Activated T-cell treated with anti-CD3 and anti-CD28 coated beads, Interleukin-2, amount 50 U/mL, for 4 hours (primary cell): Measurements from ENCODE around the gene CCL17. TPM values are rescaled to one million over a fixed set of nuclear protein-coding genes. Genes with fewer than 3 reads are reported as not detected.

Source experiments
- ATAC-seq, 2 donors: fragments of 200-7000 bp; cut with Tn5 transposase; one replicate each; pipeline ENCODE4 v1.10.0; 2021
- DNase-seq: peaks from one replicate; pipeline ENCODE4 v3.0.0-alpha.2; 2020
- H3K27me3 Mint-ChIP-seq: one replicate; pipeline ENCODE4 v1.8.0; 2021; ENCODE audit warnings: low read depth, mixed read lengths
- H3K36me3 Mint-ChIP-seq: one replicate; pipeline ENCODE4 v1.8.0; 2022; ENCODE audit warnings: mixed read lengths; ENCODE audit not compliant: insufficient read depth
- H3K4me1 Mint-ChIP-seq: one replicate; pipeline ENCODE4 v1.8.0; 2021; ENCODE audit warnings: low read depth, mixed read lengths
- H3K4me3 Mint-ChIP-seq: one replicate; pipeline ENCODE4 v1.8.0; 2021; ENCODE audit warnings: mild to moderate bottlenecking, moderate library complexity, mixed read lengths
- H3K9me3 Mint-ChIP-seq: one replicate; pipeline ENCODE4 v1.8.0; 2021; ENCODE audit warnings: mixed read lengths
- total RNA-seq, 3 donors: library from RNA; stranded (reverse); gene quantifications; one replicate each; pipeline ENCODE4 v1.2.1, GENCODE V29; 2021

The CCL17 gene
- 10 to 100 TPM; 11.0 to 41.5 (median 26.2) TPM for total RNA-seq

DNA sequence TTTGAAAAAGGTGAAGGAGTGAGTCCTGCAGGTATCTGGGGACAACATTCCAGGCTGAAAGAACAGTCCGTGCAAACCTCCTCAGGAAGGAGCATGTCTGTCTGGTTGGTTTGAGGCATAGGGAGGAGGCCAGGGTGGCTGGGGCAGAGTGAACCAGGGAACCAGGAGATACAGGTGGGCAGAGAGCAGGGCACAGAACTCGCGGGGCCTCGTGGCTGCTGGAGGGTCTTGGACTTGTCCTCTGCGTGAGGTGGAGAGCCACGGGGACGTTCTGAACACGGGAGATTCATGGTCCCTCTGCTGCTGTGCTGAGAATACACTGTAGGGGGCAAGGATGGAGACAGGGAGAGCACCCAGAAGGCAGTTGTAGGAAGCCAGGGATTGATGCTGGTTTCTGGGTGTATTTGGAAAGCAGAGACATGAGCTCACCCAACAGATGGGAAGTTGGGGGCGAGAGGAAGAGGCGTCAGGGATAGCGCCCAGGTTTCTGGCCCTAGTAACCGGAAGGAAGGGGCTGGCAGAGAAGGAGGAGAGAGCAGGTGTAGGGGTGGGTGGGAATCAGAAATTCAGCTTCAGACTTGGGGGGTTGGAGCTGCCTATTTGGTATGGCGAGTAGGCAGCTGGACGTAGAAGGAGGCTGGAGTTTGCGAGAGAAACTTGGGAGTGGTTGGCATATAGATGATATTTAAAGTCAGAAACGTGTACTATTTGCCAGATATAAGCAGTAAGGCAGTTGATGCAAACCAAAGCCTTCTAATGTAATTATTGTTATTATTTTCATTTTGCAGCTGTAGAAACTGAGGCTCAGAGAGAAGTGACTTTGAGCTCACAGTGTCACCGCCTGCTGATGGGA, at the start of gene CCL17:
Gene CCL17 (plus strand): TSS at position 803 of the 853 bp plus-strand sequence. CDS start 9,166 bp downstream, outside the sequence.
- H3K9me3 Mint-ChIP-seq, result no peaks in the 10 kb centered on the region
- H3K4me1 Mint-ChIP-seq, result no peaks in the 10 kb centered on the region
- H3K27me3 Mint-ChIP-seq, result peaks cover 2% of the 10 kb centered on the region
- no peaks in the 10 kb centered on the region for H3K36me3 Mint-ChIP-seq
- no peak for DNase-seq
- no peak within 1 kb of the TSS for H3K4me3 Mint-ChIP-seq
- no peak for ATAC-seq

DNA sequence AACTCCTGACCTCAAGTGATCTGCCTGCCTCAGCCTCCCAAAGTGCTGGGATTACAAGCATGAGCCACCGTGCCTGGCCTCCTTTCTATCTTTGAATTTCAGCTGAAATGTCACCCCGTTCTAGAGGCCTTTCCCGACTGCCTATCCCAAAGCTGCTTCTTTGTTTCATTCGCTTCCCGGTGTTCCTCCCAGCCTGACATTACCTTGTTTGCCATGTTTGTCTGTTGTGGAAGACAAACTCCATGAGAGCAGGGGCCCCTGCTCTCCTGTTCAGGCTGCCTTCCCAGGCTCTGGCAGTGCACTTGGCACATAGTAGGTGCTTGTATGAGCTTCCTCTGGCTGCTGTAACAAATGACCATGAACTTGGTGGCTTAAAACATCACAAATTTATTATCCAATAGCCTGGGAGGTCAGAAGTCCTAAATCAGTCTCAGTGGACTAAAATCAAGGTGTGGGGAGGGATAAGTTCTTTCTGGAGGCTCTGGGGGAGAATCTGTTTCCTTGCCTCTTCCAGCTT, 48.6 kb upstream of the CCL17 start:
- Mint-ChIP-seq H3K4me1 (peaks cover 2% of the 10 kb centered on the region), H3K4me3 (no peak overlapping the region), H3K27me3 (peaks cover 4% of the 10 kb centered on the region), H3K9me3 (no peaks in the 10 kb centered on the region), H3K36me3 (no peaks in the 10 kb centered on the region)
- DNase-seq (no peak), ATAC-seq (no peak)

DNA sequence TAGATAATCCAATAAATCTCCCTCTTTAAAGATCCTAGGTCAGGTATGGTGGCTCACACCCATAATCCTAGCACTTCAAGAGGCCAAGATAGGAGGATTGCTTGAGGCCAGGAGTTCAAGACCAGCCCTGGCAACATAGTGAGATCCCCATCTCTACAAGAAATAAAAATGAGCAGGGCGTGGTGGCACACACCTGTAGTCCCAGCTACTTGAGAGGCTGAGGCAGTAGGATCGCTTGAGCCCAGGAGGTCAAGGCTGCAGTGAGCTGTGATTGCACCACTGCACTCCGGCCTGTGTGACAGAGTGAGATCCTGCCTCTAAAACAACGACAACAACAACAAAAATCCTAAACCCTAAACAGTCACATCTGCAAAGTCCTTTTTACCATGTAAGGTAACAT, 48.0 kb upstream of the CCL17 start:
- Mint-ChIP-seq H3K4me3 (no peak overlapping the region), H3K36me3 (no peaks in the 10 kb centered on the region), H3K9me3 (no peaks in the 10 kb centered on the region), H3K4me1 (peaks cover 2% of the 10 kb centered on the region), H3K27me3 (peaks cover 4% of the 10 kb centered on the region)
- no peak for ATAC-seq
- DNase-seq, result no peak

DNA sequence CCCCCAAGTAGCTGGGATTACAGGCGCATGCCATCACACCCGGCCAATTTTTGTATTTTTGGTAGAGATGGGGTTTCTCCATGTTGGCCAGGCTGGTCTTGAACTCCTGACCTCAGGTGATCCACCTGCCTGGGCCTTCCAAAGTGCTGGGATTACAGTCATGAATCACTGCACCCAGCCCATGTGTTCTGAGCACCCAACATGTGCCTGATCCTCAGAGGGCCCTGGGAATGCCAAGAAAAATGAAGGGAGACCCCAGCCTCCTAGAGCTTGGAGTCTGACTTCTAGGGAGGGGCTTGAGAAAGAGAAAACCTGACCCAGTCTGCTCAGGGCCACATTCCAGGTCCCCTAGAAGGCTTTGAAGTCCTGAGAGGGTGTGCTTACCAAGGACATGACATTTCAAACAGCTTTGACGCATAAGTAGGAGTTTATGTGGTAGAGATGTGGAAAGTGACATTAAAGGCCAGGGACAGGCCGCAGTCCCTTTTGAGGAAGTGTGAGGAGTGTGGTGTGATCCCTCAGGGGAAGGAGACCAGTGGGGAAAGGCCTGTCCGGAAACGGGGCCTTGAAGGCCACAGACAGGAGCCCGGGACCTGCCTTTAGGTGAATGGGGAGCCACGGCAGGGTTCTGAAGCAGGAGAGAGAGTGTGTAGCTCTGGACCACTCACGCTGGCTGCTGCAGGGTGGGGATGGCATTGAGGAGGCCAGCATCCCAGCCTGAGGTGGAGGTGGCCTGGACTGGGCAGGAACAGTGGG, 47.1 kb upstream of the CCL17 start:
- peaks cover 2% of the 10 kb centered on the region for H3K4me1 Mint-ChIP-seq
- no peak overlapping the region for H3K4me3 Mint-ChIP-seq
- ATAC-seq (no peak), DNase-seq (no peak)
- H3K27me3 Mint-ChIP-seq, result no peaks in the 10 kb centered on the region
- no peaks in the 10 kb centered on the region for H3K36me3 Mint-ChIP-seq
- H3K9me3 Mint-ChIP-seq, result no peaks in the 10 kb centered on the region

DNA sequence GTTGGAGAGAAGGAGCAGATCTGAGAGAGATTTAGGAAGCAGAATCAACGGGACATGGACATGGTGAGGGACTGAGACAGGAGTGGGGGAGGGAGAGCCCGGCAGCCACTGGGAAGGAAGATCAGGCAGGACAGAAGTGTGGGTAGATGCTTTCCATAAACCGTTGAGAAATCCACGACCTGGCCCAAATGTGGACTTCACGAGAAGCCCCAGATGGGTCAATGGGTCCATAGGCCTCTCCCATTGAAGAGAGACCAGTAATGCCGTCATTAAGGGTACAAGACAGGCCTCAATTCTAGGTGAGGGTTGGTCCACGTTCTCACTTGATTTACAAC, 46.5 kb upstream of the CCL17 start:
- no peak for DNase-seq
- Mint-ChIP-seq H3K9me3 (no peaks in the 10 kb centered on the region), H3K27me3 (no peaks in the 10 kb centered on the region), H3K36me3 (no peaks in the 10 kb centered on the region), H3K4me1 (peaks cover 2% of the 10 kb centered on the region), H3K4me3 (no peak overlapping the region)
- no peak for ATAC-seq

DNA sequence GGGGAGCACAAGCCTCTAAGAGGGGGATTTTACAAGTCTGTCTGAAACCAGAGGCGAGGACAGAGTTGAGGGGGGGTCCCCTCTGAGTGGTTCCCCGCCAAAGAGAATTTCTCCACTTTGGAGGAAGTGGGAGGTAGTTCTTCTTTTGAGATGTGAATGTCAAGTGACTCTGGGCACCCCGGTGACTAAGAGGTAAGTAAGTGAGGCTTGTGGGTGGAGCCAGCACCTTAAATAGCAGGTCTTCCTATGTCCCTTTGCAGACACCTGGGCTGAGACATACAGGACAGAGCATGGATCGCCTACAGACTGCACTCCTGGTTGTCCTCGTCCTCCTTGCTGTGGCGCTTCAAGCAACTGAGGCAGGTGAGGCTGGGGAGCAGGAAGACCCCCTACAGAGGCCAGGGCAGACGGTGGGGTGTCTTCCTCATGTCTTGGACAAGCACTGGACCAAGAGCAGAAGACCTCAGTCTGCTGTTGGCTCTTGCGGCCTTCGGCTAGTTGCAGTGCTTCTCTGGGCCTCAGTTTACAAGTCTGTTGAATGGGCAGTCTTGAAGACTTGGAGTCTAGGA, 46.0 kb upstream of the CCL17 start, which contains the start of gene CCL22:
Gene CCL22 (plus strand): TSS at position 257 of the 569 bp plus-strand sequence. CDS start 34 bp downstream, at position 291.
- Mint-ChIP-seq H3K27me3 (peaks cover 3% of the 10 kb centered on the region), H3K4me1 (peaks cover 2% of the 10 kb centered on the region), H3K4me3 (peak within 1 kb of the TSS; percentile 40), H3K36me3 (no peaks in the 10 kb centered on the region), H3K9me3 (no peaks in the 10 kb centered on the region)
- ATAC-seq (peak; percentile 67 to 71), DNase-seq (no peak)

DNA sequence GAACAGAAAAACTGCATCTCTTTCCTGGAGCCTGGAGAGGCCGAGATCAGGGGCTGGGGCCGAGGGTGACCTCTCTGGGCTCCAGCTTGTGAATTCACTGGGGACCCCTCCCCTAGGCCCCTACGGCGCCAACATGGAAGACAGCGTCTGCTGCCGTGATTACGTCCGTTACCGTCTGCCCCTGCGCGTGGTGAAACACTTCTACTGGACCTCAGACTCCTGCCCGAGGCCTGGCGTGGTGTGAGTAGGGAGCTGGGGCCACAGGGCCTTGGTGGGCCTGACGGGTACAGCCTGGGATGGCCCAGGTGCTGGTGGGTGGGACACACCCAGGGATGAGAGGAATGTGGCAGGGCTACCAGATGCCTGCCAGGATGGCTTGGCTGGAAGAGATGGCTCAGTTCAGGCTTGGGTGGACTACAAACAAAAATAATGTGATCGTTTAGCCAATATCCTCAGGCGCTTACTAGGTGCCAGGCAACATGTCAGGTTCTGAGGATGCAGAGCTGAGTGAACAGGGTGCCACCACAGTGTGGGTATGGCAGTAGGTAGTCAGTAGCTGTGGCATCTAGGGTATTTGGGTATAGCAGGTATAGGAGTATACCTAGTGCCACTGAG, 44.1 kb upstream of the CCL17 start:
- Mint-ChIP-seq H3K9me3 (no peaks in the 10 kb centered on the region), H3K4me3 (no peak overlapping the region), H3K27me3 (peaks cover 9% of the 10 kb centered on the region), H3K4me1 (peaks cover 2% of the 10 kb centered on the region), H3K36me3 (no peaks in the 10 kb centered on the region)
- ATAC-seq, result no peak
- no peak for DNase-seq

DNA sequence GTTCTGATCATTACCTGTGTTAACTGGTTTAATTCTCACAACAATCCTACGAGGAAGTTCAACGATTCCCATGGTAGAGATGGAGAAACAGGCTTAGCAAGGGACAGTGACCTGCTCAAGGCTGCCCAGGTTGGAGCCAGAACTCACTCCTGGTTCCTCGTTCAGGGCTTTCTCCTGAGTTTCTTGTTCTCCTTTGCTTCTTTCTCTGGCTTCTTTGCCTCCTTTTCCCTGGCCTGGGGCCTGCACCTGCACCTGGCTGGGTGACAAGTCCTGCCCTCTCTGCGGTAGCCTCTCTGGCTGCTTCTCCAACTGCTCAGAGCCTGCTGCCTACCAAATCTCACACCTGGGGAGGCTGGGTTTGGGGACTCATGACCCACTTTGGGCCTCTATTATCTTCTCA, 43.2 kb upstream of the CCL17 start:
- no peak overlapping the region for H3K4me3 Mint-ChIP-seq
- peaks cover 2% of the 10 kb centered on the region for H3K4me1 Mint-ChIP-seq
- H3K27me3 Mint-ChIP-seq, result peaks cover 10% of the 10 kb centered on the region
- DNase-seq, result no peak
- no peak for ATAC-seq
- H3K36me3 Mint-ChIP-seq, result no peaks in the 10 kb centered on the region
- H3K9me3 Mint-ChIP-seq, result no peaks in the 10 kb centered on the region

DNA sequence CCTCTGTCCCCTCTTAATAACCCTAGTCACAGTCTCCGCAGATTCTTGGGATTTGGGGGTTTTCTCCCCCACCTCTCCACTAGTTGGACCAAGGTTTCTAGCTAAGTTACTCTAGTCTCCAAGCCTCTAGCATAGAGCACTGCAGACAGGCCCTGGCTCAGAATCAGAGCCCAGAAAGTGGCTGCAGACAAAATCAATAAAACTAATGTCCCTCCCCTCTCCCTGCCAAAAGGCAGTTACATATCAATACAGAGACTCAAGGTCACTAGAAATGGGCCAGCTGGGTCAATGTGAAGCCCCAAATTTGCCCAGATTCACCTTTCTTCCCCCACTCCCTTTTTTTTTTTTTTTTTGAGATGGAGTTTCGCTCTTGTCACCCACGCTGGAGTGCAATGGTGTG, 40.4 kb upstream of the CCL17 start:
- ATAC-seq, result no peak
- no peaks in the 10 kb centered on the region for H3K9me3 Mint-ChIP-seq
- peaks cover 16% of the 10 kb centered on the region for H3K27me3 Mint-ChIP-seq
- DNase-seq, result no peak
- no peaks in the 10 kb centered on the region for H3K36me3 Mint-ChIP-seq
- no peaks in the 10 kb centered on the region for H3K4me1 Mint-ChIP-seq
- H3K4me3 Mint-ChIP-seq, result no peak overlapping the region

DNA sequence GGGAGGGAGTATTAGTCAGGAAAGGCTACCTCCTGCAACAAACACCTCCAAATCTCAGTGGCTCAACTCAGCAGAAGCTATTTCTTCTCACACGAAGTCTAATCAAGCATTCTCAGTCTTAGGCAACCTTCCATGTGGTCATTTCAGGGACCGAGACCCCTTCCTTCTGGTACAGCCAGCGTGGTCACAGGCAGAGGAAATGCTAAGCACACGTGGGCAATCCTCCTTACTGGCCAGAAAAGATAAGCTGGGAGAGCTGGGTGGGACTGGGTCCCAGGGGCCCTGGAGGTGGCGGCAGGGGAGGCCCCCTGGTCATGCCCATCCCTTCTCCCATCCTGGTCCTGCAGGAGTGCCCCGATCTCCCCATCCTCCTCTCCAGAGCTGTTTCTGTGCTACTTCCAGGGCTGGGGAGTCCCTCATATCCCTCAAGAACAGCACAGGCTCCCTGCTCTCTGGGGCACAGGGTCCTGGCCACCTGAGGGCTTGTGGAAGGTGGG, 38.0 kb upstream of the CCL17 start:
- Mint-ChIP-seq H3K4me3 (no peak overlapping the region), H3K4me1 (peaks cover 2% of the 10 kb centered on the region), H3K9me3 (no peaks in the 10 kb centered on the region), H3K27me3 (peaks cover 19% of the 10 kb centered on the region), H3K36me3 (no peaks in the 10 kb centered on the region)
- ATAC-seq (no peak), DNase-seq (no peak)

DNA sequence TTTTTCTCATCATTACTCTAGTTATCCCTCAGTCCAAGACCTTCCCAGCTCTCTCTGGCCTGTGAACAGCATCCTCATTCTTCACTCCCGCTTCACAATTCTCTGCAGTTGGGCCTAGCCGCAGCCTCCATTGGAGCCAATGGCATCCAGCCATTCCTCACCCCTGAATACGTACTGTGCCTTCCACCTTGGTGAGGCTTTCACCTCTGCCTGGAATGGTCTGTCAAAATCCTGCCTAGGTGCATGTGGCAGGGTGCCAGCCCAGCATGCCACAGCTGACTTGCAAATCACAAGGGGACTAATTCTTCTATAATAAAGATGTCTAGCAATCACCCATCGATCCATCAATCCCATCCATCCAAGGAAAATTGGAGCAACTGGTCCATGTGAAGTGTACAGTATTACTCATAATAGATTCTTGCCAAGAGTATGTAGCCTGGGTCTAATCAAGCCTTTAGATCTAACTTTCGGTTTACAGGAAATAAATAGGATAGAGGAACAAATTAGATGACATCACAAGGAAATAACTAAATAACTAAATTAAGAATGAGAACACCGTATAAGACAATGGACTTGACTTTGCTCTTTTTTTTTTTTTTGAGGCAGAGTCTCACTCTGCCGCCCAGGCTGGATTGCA, 37.3 kb upstream of the CCL17 start:
- ATAC-seq, result no peak
- Mint-ChIP-seq H3K4me1 (peaks cover 2% of the 10 kb centered on the region), H3K27me3 (peaks cover 19% of the 10 kb centered on the region), H3K9me3 (no peaks in the 10 kb centered on the region), H3K36me3 (no peaks in the 10 kb centered on the region), H3K4me3 (no peak overlapping the region)
- DNase-seq, result no peak

DNA sequence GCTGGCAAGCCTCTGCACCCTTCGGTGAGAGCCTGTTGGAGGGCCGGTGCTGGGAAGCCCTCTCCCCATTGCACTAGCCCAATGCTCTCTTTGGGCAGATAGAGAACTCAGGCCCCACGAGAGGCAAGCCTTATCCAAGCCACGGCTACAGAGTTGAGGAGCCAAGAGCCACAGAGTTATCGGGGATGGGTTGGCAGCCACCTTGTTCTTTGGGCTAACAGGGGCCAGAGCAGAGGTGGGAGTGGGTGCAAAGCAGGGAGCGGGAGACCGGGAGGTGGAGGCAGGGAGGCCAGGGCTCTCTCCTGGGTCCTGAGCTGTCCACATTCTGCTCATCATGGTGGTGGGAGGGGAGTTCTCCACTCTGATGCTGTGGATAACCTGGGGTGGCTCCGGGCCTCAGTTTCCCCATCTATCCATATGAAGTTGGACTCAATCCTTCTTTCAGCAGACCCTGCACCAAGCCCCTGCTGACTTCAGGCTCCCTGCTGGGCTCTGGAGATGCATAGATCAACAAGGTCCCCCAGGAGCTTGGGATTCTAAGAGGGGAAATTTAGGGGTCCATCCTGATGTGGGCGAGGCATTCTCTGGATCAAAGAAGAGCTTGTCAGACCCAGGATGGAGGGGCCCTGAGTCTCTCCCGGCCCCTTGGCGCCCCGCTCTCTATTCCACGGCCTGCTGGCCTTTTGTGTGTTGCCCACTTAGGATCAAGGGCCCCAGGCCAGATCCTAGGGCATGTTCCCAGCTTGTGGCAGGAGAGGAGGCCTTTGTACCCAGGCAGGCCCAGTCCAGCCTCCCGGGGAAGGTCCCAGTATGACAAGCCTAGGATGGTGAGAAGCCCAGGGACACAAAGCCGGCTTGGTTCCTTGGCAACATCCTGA, 32.8 kb upstream of the CCL17 start:
- H3K4me3 Mint-ChIP-seq, result no peak overlapping the region
- H3K4me1 Mint-ChIP-seq, result peaks cover 2% of the 10 kb centered on the region
- H3K36me3 Mint-ChIP-seq, result no peaks in the 10 kb centered on the region
- no peak for ATAC-seq
- no peak for DNase-seq
- H3K27me3 Mint-ChIP-seq, result peaks cover 16% of the 10 kb centered on the region
- H3K9me3 Mint-ChIP-seq, result no peaks in the 10 kb centered on the region
